HEK293T (cell line): ENCODE data around the gene AVPR2.

ENCODE experiments used
- ARNT ChIP-seq: fragments of 450-650 bp; IDR thresholded peaks from 2 replicates; pipeline ENCODE4 v1.6.1; 2017; ENCODE audit warnings: mild to moderate bottlenecking
- BHLHE40 ChIP-seq: fragments of 450-650 bp; IDR thresholded peaks from 2 replicates; pipeline ENCODE4 v1.6.1; 2016; ENCODE audit warnings: mild to moderate bottlenecking, moderate library complexity, borderline replicate concordance
- ELF4 ChIP-seq: fragments of 450-650 bp; IDR thresholded peaks from 2 replicates; pipeline ENCODE4 v1.6.1; 2017; ENCODE audit warnings: antibody characterized with exemption
- L3MBTL2 ChIP-seq: fragments of 450-650 bp; conservative IDR thresholded peaks from 2 replicates; pipeline ENCODE4 v1.6.1; 2016; ENCODE audit warnings: mild to moderate bottlenecking
- NFRKB ChIP-seq: fragments of 450-650 bp; IDR thresholded peaks from 2 replicates; pipeline ENCODE4 v1.6.1; 2016; ENCODE audit warnings: mild to moderate bottlenecking, moderate library complexity
- SP1 ChIP-seq: fragments of 450-650 bp; IDR thresholded peaks from 2 replicates; pipeline ENCODE4 v1.6.1; 2017
- SUZ12 ChIP-seq: fragments of 450-650 bp; IDR thresholded peaks from 2 replicates; pipeline ENCODE4 v1.6.1; 2016; ENCODE audit warnings: mild to moderate bottlenecking
- TARDBP ChIP-seq: fragments of 450-650 bp; IDR thresholded peaks from 2 replicates; pipeline ENCODE4 v1.6.1; 2016

GRCh38 chrX:153925739-153926551 is 21.5 kb downstream of the AVPR2 start, which contains the start of gene ARHGAP4:
- TF ChIP-seq SP1 (no peak), L3MBTL2 (no peak), SUZ12 (no peak), ELF4 (no peak; the same call in 1 of the 2 replicates), NFRKB (no peak), TARDBP (no peak), BHLHE40 (no peak), ARNT (no peak)
